Left ventricle myocardium superior (tissue), 1 donor: ENCODE data around the gene GRIK4. TPM values are rescaled to one million over a fixed set of nuclear protein-coding genes. Genes with fewer than 3 reads are reported as not detected.
"Not testable (repeated sequence)": the region's sequence is repeated elsewhere in the genome, so short reads cannot be mapped to it uniquely, and the experiment has no call there.

ENCODE experiments used
- ATAC-seq: fragments of 200-7000 bp; cut with Tn5 transposase; one replicate; pipeline ENCODE4 v1.9.1; 2020; ENCODE audit warnings: mild to moderate bottlenecking, moderate library complexity
- DNase-seq: peaks from one replicate; pipeline ENCODE4 v3.0.0-alpha.2; 2020
- intact Hi-C: fragments of 100-400 bp; cut with micrococcal nuclease; formaldehyde crosslinking; loops from one replicate; pipeline ENCODE4 v1.11.0; 2022
- total RNA-seq: library from RNA; stranded (reverse); fragmentation: NEBNext Ultra II Directional; extraction: Animal tissue kit (Norgen Biotek cat#: 25700); gene quantifications from one replicate; pipeline ENCODE4 v1.2.1, GENCODE V29; 2021
- donor health status: DM: no; HTN: yes; CAD: no; lungs with severe emphysema.

Gene GRIK4
- total RNA-seq, 1 donor from 2014 or later = 0.22 TPM

DNA sequence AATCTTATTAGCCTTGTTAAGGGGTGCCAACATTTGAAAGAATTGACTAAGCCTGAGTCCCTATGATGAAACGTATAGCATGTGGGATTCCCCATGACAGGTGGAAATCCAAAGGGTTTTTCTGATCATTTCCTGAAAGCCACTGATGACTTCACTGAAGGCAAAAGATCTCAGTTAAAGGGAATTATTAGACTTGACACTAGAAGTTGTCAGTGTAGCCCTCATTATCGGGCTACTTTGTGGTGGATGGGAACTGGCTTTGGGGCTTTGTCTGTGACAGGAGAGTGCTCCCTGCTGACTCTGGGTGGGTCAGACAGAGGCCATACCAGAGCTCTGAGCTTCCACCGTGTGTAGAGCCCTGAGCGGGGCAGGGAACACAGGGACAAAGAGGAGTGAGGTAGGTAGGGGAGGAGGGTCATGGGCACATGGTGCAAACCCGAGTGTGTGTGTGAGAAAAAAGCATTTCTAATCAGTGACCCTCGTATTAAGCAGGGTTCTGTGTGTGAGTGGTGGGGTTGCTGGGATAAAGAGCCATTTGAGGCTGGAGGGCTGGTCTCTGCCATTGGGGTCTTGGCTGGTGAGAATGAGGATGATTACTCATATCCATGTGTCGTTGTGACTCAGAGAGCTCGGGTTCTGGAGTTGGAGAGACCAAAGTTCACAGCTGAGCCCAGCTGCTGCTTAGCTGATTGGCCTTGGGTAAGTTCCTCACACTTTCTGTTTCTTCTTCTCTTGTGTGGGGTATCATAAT is 101.1 kb downstream of the GRIK4 start:
- DNase-seq (peak; percentile 70), ATAC-seq (peak; percentile 79)
- intact Hi-C loops = no loop called here

DNA sequence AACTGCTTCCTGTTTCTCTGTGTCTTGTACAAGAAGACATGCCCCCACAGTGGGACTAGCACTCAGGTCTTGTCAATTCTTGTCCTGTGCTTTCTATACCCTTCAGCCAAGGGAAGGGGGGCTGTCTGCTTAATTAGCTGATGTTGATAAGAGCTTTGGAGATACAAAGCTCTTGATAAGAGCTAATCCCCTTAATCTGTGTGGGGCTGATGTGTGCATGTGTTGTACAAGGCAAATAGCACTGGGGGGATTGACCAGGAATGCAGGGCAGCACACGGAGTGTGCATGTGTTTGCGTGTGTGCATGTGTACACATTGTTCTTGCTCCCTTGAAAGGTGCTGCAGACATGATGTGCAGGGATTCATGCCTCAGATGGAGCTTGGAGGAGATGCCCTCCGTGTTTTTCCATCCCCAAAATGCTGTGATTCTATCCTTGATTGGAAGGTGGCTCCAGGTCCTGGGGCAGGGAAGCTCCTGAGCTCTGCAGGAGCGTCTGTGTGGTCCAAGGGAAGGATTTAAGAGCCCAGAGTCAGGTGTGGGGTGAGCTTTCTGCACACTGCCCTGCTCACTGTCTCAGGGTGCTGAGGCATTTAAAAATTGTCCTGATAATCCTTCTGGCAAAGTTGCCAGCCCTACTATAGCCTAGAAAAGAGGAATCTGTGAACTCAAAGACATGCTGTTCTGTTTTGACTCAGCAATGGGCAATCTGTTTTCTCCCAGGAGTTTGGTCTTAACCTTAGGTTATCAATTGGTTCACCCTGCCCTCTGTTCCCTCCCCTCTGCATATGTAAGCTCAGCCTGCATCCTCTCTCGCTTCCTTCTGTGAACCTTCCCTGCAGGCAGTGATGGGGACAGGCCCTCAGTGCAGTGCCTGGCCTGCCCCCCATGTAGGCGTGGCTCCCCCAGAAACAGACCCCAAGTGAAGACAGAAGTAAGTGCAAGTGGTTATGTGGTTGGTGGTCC is 102.0 kb downstream of the GRIK4 start:
- ATAC-seq = peak; percentile 10
- DNase-seq = no peak
- intact Hi-C loops = no loop called here

DNA sequence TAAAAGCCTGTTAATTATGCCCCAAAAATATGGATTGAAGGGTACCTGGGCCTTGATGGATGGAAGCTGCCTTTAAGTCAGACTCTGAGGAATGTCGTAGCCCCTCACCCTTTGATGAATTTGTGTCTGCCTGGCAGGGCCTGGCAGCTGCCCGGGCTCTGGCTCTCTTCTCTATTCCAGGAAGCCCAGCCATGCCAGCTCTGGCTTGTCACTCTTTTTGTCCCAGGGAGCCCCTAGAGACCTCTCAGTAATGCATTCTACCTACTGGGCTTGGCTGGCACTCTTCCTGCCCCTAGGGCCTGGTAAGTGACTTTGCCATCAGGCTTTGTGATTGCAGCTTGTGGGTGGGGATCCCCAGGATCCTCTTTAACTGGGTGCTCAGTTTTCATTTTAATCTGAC is 103.8 kb downstream of the GRIK4 start:
- no peak for DNase-seq
- no peak for ATAC-seq
- intact Hi-C loops = no loop called here

DNA sequence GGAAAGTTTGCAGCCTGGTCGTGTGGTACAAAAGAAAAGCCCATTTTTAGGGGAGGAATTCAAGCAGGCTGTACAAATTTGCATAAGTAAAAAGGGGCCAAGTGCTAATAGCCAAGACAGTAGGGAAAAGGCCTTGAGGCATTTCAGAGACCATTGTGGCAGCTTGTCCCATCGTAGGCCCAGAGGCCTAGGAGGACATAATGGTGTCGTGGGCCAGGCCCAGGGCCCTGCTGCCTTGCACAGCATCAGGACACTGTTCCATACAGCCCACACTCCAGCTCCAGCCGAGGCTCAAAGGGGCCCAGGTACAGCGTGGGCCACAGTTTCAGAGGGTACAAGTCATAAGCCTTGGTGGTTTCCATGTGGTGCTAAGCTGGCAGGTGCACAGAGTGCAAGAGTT is 106.9 kb downstream of the GRIK4 start:
- ATAC-seq (no peak), DNase-seq (no peak)
- intact Hi-C loops = no loop called here

DNA sequence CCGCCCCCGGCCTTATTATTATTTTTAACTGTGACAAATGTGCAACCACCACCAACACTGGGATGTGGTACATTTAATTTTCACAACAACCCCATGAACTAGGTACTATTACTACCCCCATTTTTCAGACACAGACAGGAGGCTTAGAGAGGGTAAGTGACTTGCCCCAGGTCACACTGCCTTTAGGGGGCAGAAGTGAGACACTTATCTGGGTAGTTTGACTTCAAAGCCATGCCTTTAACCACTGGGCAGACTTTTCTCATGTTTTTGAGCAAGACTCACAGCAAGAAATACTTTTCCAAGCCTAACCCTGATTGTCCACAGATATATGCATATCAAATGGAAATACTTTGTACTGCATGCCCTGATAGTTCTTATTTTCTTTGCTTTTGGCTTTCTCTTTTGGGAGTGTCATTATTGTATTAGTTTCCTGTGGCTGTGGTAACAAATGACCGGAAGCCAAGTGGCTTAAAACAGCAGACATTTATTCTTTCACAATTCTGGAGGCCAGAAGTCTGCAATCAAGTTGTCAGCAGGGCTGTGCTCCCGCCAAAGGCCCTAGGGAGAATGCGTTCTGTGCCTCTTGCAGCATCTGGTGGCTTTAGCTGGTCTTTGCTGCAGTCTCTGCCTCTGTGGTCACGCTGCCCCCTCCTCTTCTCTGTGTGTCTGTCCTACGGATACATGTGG is 110.8 kb downstream of the GRIK4 start:
- intact Hi-C loops = no loop called here
- peak; percentile 54 for DNase-seq
- peak; percentile 85 for ATAC-seq

DNA sequence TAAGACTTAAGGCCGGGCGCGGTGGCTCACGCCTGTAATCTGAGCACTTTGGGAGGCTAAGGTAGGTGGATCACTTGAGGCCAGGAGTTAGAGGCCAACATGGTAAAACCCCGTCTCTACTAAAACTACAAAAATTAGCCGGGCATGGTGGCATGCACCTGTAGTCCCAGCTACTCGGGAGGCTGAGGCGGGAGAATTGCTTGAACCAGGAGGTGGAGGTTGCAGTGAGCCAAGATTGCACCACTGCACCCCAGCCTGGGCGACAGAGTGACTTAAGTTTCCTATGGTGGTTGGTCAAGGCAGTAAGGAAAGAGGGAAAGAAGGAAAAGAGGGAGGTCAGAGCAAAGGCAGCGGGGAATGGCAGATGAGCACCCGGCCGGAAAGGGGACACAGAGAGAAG is 113.4 kb downstream of the GRIK4 start:
- DNase-seq, intact Hi-C loops: not testable (repeated sequence)

DNA sequence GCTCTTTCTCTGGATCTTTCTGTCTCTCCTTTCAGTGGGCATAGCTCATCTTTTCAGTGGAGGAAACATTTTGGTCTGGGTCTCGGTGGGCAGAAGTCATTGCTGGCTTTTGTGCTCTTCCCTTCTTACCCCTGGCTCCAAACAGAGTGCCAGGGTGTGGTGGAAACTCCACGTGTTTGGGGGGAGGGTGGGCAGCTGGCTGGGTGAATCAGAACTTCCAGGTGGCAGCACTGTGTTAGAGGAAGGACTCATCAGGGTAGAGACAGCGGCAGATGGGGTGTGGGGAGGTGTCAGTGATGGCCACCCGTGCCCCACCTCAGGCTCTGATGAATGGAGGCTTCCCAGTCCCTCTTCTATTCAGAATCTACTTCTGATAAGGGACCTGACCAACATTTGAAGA is 114.0 kb downstream of the GRIK4 start:
- DNase-seq (no peak), ATAC-seq (no peak)
- intact Hi-C loops = no loop called here

More for the DNA sequence above, 113.4 kb downstream of the GRIK4 start:
- not testable (repeated sequence) for ATAC-seq

DNA sequence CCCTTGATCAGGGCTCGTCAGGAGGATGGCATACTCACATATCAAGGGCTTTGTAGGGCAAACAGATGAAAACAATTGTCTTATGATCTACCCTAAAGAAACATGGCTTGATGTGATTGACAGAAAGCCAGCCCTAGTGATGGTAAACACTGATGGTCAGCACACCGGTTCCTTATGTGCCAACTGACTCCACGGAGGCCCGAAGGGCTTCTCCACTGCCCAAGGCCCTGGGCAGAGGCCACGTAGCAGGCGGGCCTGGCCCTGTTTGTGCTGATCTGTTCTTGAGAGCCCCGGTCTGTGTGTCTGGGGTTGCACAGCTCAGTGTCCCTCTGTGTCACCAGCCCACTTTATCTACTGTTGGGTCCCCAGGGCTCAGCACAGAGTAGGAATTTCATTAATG is 115.2 kb downstream of the GRIK4 start:
- ATAC-seq (no peak), DNase-seq (no peak)
- intact Hi-C loops = no loop called here

DNA sequence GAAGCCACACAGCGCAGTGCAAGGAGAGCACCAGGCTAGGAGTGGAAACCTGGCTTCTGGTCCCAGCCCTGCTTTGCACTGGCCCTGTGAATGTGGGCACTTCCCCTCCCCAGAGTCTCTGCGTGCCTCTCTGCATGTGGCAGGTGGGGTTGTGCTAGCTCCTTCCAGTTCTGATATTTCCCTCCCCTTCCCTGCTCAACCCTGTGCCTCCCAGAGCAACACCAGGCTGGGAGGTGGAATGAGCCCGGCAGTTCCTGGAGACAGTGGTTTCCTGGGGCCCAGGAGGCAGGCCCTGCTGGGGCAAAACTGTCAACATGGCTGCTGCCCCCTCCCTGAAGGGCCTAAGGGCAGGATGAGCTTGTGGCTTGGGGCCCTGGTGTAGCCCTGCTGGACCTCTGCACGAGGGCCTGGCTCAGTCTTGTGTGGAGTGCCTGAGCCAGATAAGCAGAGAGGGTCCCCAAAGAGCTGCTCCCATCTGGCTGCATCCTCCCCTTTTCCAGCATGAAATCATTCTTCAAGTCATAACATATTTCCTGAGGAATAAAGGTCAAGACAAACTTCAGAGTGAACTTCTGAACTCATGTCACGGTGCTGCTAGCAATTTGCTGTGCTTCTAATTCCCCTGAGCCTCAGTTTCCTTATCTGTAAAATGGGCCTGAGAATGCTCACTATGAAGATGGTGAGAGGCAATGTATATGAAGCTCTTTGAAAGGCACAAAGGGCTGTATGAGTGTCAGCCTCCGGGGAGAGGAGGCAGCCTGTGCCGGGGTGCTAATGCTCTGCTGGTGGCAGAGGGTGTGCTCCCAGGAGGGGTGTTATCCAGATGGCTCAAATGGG is 116.0 kb downstream of the GRIK4 start:
- ATAC-seq (peak; percentile 56), DNase-seq (no peak)
- intact Hi-C loops = no loop called here

DNA sequence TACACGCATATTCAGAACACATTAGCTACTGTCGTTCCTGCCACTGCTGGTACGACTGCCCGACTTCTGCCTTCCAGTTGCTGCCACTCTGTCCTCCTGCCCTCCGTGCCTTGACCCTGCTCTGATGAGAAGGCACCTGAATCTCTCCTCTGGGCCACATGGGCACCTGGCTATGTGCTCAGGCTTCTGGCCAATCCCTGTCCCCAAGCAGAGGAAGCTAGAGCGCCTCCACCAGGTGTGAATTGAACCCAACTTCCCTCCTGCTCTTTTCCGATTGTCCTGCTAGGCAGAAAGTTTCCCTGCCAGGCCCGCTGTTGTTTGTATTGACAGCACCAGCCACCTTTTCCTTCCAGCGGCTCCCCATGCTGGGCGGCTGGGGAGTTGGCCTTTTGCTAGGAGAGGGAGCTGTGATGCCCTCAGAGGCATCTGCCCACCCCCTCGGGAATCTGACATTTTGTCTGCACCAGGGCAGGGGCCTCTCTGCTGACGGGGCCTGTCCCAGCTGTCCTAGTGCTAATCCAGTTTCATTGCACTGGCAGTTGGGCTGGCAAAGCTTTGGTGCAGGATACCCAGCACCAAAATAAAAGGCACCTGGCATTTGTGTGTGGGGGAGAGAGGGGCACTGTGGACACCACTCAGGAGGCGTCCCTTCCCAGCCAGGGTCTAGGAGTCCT is 118.0 kb downstream of the GRIK4 start:
- no peak for DNase-seq
- ATAC-seq = no peak
- intact Hi-C loops = no loop called here

DNA sequence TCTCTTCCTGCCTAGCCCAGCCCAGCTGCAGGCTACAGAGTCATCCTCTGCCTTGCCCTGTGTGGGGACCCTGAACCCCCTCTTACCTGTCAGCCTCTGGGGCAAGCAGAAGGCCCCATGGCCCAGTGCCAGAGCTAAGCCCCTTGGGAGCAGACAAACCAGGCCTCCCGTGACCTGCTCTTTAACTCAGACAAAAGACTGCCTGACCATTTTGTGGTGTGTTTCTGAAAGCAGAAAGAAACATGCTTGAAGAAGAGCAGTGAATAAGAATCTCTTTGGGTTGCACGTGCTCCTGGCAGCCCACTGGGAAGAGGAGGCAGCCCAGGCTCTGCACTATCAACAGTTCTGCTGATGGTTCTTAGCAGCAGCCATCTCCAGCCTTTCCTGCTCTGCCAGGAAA is 118.6 kb downstream of the GRIK4 start:
- ATAC-seq = no peak
- DNase-seq = no peak
- intact Hi-C loops = no loop called here

DNA sequence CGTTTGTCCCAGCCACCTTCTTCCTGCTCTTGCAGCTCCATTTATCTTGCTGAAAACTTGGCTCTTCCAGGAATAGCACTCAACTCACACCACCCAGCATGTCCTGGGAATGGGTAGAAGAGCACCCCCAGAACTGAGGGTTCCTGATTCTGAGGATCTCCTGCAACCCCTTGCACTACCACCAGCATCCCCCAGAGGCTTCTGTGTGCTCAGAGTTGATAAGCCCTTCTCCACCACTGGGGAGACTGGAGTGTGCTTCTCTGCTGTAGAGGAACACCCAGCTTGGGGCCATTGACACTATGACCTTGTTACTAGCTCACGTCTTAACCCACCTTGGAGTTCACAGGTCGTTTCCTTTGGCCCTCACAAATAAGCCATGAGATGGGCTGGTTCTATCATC is 121.0 kb downstream of the GRIK4 start:
- no peak for DNase-seq
- intact Hi-C loops = no loop called here
- ATAC-seq = no peak

DNA sequence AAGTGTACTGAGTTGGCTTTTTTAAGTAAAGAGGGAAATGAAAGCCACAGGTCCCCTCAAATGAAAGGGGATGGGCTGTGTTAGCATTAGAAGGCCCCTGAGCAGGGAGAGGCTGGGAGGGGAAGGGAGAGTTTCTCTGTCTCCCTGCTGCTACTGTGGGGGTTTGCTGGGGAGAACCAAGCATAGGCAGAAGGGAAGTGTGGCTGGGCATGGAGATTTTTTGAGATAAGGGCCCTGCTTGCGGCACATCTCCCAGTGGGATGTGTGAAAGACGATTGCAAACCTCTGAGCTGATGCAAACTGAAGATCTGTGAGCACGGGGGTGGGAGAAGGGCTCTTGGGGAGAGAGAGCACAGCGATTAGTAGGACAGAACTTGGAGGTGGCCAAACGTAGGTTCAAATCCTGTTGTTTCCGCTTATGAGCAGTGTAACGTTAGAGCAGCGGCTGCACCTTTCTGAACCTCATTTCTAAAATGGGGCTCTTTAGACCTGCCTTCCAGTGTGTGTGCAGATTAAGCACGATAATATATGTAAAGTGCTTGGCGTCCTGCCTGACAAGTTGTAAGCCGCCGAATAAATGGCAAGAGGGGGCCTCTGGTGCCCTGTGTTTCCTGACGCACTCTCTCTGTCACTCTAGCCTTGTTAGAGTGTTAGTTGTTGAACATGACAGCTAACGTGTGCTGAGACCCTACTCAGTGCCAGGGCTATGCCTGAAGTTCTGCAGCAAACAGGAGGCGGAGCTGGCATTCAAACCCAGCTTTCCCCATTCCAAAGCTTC is 122.3 kb downstream of the GRIK4 start:
- intact Hi-C loops = no loop called here

DNA sequence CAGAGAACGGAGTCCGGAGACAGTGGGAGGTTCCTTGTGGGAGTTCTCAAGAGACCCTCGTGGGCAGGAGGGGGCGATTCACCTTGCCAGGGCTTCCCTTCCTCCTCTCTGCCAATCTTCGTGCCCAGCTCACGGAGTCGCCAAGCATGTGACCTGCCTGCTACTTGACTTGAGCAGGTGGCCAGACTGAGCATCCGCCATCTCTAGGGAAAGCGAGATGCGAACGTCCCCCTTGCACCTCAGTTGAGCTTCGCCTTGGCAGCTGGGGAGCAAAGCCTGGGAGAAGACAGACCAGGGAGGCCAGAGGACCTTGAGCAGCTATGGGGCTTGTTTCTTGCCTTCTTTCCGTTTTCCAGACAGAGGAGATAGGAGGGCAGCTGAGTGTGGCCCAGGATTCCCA is 123.2 kb downstream of the GRIK4 start:
- intact Hi-C loops = no loop called here

More for the DNA sequence above, 122.3 kb downstream of the GRIK4 start:
- DNase-seq = no peak
- ATAC-seq = no peak

DNA sequence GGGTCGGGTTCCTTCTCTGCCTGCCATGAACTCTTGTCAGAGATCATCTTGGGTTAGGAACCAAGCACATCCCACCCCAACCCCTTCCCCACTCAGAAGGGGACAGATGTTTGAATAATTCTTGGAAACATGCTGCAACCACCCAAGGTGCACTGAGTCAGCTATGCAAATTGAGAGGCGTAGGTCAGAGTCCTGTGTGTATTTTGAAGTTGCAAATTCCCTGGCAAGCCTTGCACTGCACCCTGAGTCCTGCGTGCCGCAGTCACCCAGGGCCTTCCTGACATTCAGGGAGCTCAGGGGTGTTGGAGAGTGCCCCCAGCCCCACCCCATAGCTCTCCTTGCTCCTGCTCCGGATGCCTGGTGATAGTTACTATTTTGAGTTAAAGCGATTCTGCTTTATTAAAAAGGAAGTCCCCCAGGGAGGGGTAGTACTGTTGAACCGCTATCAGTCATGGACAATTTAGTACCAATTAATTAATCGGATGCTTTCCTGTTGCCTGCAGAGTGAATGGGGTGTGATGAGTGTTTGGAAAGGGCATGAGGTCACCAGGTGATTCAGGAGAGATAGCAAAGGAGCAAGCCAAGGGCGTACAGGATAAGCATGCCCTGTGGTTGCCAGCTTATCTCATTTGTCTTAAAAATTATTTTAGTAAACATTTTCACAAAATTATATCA is 123.7 kb downstream of the GRIK4 start:
- intact Hi-C loops = no loop called here
- no peak for DNase-seq
- ATAC-seq = no peak

More for the DNA sequence above, 123.2 kb downstream of the GRIK4 start:
- ATAC-seq (no peak), DNase-seq (no peak)

DNA sequence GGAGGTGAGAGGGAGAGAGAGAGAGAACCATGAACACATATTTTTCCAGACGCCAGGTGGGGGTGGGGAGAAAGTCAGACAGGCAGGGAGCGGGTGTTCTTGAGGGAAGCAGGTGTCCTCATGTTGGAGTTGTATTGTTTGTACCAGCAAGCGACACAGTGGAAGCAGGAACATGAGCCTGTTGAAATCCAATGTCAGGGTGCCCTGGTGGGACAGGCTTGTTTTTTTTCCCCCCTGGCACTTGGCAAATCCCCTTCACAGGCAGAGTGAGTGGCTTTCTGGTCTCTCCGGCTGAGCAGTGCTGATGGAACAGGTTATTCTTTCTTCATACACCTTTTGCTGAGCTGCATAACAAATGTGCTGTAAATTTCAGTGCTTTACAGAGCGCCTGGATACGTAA is 125.6 kb downstream of the GRIK4 start:
- ATAC-seq = no peak
- intact Hi-C loops = no loop called here
- no peak for DNase-seq
